Rectal smooth muscle tissue (tissue), 1 donor: ENCODE data around the gene METAP1D.
"Not testable (repeated sequence)": the region's sequence is repeated elsewhere in the genome, so short reads cannot be mapped to it uniquely, and the experiment has no call there.

Experiments
- H3K27ac ChIP-seq: one replicate; pipeline ENCODE4 v1.7.0; 2013; ENCODE audit warnings: low read depth, low read length, inconsistent platforms
- H3K27me3 ChIP-seq: one replicate; pipeline ENCODE4 v1.7.0; 2013; ENCODE audit warnings: low read length; ENCODE audit not compliant: control insufficient read depth, insufficient read depth
- H3K36me3 ChIP-seq: one replicate; pipeline ENCODE4 v1.7.0; 2013; ENCODE audit warnings: low read length; ENCODE audit not compliant: control insufficient read depth, insufficient read depth
- H3K4me1 ChIP-seq: one replicate; pipeline ENCODE4 v1.7.0; 2013; ENCODE audit warnings: low read length; ENCODE audit not compliant: control insufficient read depth, insufficient read depth
- H3K4me3 ChIP-seq: one replicate; pipeline ENCODE4 v1.7.0; 2013; ENCODE audit warnings: low read length
- H3K9ac ChIP-seq: one replicate; pipeline ENCODE4 v1.7.0; 2013; ENCODE audit warnings: low read length

Gene METAP1D

DNA sequence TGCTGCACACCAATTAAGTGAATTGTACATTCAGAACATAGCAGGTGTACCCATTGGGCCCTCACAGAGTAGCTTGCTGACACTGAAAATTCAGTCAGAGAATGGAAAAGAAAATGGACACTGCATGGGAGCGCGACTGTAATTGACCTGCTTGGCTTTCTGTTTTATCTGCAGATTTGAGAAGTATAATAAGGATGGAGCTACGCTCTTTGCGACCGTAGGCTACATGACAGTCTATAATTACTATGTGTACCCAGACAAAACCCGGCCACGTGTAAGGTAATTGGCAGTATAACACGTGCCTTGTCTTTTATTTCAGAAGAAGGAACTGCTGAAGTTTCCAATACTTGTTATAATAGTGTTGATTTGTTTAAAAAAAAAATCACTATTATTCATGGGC, 33.5 kb upstream of the METAP1D start:
- Histone ChIP-seq H3K27ac (no peak overlapping the region), H3K4me3 (no peak overlapping the region), H3K4me1 (no peaks in the 10 kb centered on the region), H3K27me3 (no peaks in the 10 kb centered on the region), H3K9ac (no peak overlapping the region), H3K36me3 (no peaks in the 10 kb centered on the region)

DNA sequence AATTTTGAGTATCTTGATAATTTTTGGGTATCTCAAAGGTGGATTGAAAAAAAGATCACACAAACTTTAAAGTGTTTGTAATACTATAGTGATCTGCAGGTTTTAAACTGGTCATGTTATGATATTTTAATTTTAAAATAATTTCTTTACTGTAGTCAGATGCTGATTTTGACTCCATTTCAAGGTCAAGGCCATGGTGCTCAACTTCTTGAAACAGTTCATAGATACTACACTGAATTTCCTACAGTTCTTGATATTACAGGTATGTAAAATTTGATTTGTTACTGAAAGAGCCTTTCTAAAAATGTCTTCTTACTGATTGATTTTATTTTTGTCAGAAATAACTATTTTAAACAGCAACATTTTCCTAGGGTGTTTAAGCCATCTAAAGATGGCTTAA, 33.1 kb upstream of the METAP1D start:
- Histone ChIP-seq H3K27ac (no peak overlapping the region), H3K4me3 (no peak overlapping the region), H3K9ac (no peak overlapping the region), H3K27me3 (no peaks in the 10 kb centered on the region), H3K36me3 (no peaks in the 10 kb centered on the region), H3K4me1 (no peaks in the 10 kb centered on the region)

DNA sequence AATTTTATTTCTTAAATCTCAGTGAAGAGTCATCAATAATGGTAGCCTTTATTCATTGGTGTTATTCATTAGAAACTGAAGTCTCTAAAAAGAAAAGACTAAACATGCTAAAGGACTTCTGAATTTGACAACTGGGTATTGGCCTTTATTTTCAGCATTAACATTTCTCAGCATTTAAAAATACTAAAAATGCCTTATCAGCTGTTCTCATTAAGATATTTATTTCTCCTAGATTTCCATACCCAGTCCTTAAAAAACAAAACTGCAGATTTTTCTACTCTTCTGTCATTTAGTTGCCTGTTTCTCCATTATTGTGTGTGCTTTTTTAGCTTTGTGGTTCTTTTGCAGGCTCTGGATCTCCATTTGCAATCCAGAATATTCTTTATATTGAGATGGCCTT, 31.2 kb upstream of the METAP1D start:
- H3K4me1 ChIP-seq: no peaks in the 10 kb centered on the region
- no peak overlapping the region for H3K4me3 ChIP-seq
- no peaks in the 10 kb centered on the region for H3K36me3 ChIP-seq
- no peak overlapping the region for H3K27ac ChIP-seq
- no peaks in the 10 kb centered on the region for H3K27me3 ChIP-seq
- no peak overlapping the region for H3K9ac ChIP-seq

DNA sequence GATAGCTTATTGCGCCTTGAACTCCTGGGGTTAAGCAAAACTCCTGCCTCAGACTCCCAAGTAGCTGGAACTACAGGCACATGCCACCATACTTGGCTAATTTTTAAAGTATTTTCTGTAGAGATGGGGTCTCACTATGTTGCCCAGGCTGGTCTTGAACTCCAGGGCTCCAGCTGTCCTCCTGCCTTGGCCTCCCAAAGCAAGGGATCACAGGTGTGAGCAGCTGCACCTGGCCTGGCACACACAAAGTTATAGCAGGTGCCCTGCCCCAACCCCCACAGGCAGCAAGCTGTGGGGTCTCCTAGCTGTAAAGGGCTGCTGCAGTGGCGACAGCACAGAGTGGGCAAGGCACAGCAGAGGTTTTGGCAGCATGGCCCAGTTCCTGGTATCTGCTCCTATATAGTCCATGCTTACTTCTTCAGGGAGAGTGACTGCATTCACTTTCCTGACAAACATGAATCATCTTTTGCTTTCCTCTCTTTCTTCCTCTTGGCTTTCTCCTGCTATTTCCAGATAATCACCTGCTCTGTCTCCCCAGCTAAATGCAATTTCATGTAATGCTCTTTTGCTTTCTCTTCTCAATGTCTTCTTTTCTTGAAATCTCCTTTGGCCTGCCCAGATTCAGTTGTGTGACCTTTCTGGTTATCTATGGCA, 27.3 kb upstream of the METAP1D start:
- Histone ChIP-seq H3K4me3 (no peak overlapping the region), H3K4me1 (no peaks in the 10 kb centered on the region), H3K36me3 (no peaks in the 10 kb centered on the region), H3K9ac (no peak overlapping the region), H3K27ac (no peak overlapping the region), H3K27me3 (no peaks in the 10 kb centered on the region)

DNA sequence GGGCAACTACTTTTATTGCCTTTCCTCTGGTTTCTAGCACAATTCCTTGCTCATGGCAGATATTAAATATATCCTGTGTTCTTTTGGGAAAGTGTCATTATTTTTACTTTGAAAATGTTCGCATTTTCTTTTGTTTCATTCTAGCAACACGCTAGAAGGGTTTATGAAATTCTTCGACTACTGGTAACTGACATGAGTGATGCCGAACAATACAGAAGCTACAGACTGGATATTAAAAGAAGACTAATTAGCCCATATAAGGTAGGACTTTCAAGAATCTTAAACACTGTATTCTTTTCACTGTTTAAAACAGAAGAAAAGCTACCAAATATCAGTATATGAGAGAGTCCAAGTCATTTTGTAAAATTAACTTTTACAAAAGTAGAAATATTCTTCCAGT, 20.6 kb upstream of the METAP1D start:
- no peak overlapping the region for H3K27ac ChIP-seq
- no peaks in the 10 kb centered on the region for H3K36me3 ChIP-seq
- H3K27me3 ChIP-seq: no peaks in the 10 kb centered on the region
- no peak overlapping the region for H3K4me3 ChIP-seq
- no peaks in the 10 kb centered on the region for H3K4me1 ChIP-seq
- no peak overlapping the region for H3K9ac ChIP-seq

DNA sequence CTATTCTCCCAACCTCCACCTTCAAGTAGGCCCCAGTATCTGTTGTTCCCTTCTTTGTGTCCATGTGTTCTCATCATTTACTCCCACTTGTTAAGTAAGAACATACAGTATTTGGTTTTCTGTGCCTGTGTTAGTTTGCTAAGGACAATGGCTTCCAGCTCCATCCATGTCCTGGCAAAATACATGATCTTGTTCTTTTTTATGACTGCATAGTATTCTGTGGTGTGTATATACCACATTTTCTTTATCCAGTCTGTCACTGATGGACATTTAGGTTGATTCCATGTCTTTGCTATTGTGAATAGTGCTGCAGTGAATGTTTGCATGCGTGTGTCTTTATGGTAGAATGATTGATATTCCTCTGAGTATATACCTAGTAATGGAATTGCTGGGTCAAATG, 15.8 kb upstream of the METAP1D start:
- H3K9ac ChIP-seq, H3K36me3 ChIP-seq, H3K4me1 ChIP-seq: not testable (repeated sequence)

DNA sequence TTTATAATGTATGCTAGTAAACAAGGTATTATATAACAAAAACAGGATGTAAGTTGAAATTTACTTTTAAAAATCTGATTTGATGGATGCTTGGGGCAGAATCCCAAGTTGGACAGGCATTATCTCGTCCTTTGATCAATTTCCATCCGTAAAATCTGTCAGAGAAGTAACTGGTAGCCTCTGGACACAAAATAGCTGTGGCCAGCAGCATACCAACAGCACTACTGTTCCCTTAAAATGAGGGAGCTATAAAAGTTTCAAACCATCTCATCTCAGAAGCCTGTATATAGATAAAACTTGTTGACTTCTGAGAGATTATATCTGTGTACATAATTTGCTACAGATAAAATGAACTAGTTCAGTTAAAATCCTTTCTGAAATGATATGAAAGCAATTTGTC, 14.7 kb upstream of the METAP1D start:
- no peaks in the 10 kb centered on the region for H3K36me3 ChIP-seq
- H3K27ac ChIP-seq: no peak overlapping the region
- no peaks in the 10 kb centered on the region for H3K27me3 ChIP-seq
- H3K9ac ChIP-seq: no peak overlapping the region
- H3K4me3 ChIP-seq: no peak overlapping the region
- no peaks in the 10 kb centered on the region for H3K4me1 ChIP-seq

More for the DNA sequence above, 15.8 kb upstream of the METAP1D start:
- not testable (repeated sequence) for H3K27me3 ChIP-seq, H3K4me3 ChIP-seq, H3K27ac ChIP-seq

DNA sequence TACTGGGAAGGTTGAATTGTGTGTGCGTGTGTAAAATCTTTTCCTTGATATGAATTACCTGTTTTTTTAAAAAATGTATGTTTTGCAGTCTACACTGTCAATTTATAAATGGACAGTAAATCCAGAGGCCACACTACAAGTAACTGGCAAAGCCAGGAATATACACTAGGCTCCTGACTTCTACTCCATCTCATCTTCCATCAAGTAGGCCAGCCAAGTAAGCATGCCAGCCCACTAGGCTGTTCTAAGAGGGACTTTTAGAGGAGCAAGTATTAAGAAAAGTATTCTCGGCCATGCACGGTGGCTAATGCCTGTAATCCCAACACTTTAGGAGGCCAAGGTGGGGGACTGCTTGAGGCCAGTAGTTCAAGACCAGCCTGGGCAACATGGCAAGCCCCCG, 13.0 kb upstream of the METAP1D start:
- no peaks in the 10 kb centered on the region for H3K4me1 ChIP-seq
- no peak overlapping the region for H3K27ac ChIP-seq
- no peak overlapping the region for H3K9ac ChIP-seq
- H3K4me3 ChIP-seq: no peak overlapping the region
- no peaks in the 10 kb centered on the region for H3K36me3 ChIP-seq
- H3K27me3 ChIP-seq: no peaks in the 10 kb centered on the region

DNA sequence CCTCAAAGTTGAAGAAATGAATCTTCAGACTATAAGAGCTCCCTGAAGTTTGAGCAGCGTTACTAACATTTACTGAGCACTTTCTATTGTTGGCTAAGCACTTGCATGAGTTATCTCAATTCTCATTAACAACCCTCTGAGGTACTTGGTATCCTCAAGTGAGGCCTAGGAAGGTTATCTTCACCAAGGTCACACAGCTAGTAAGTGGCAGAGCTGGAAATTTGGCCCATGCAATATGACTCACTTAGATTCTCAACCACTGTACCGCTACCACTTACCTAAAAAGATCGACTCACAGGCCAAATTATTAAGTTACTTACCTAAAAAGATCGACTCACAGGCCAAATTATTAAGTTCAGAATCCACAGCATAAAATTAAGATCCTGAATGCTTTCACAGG, 8.7 kb upstream of the METAP1D start:
- H3K27ac ChIP-seq: no peak overlapping the region
- H3K4me3 ChIP-seq: no peak overlapping the region
- no peak overlapping the region for H3K9ac ChIP-seq
- H3K4me1 ChIP-seq: no peaks in the 10 kb centered on the region
- H3K36me3 ChIP-seq: no peaks in the 10 kb centered on the region
- no peaks in the 10 kb centered on the region for H3K27me3 ChIP-seq

DNA sequence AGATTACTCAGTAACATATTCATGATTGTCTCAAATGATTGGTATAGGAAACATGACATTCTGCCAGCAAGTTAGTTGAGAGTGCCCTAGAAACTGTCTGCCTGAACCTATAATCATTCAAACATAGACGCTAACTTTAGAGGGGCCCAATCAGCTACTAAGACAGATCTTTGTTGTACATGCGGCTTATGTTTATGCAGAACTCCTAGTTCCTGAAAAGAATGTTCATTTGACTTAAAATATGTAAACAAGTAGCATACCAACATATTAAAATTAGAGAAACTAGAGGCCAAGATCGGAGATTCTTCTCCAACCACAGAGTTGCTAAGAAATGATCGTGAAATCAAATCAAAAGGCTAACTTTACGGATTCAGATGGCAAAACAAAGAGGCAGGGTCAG, 4.2 kb upstream of the METAP1D start:
- no peaks in the 10 kb centered on the region for H3K36me3 ChIP-seq
- no peak overlapping the region for H3K9ac ChIP-seq
- H3K27ac ChIP-seq: no peak overlapping the region
- H3K4me3 ChIP-seq: no peak overlapping the region
- H3K27me3 ChIP-seq: no peaks in the 10 kb centered on the region
- peaks cover 5% of the 10 kb centered on the region for H3K4me1 ChIP-seq

DNA sequence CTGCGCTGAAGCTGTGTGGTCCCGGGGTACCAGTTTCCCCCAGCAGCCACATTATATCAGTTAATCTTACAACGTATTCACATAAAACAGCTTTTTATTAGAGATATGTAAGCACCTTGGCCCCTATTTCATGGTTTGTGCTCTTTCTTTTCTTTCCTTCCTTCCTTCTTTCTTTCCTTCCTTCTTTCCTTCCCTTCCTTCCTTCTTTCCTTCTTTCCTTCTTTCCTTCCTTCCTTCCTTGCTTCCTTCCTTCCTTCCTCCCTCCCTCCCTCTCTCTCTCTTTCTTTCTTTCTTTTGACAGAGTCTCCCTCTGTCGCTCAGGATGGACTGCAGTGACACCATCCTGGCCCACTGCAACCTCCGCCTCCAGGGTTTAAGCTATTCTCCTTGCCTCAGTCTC, 3.7 kb upstream of the METAP1D start:
- H3K4me1 ChIP-seq: peaks cover 5% of the 10 kb centered on the region
- no peaks in the 10 kb centered on the region for H3K36me3 ChIP-seq
- H3K27ac ChIP-seq: no peak overlapping the region
- H3K9ac ChIP-seq: no peak overlapping the region
- H3K4me3 ChIP-seq: no peak overlapping the region
- no peaks in the 10 kb centered on the region for H3K27me3 ChIP-seq

DNA sequence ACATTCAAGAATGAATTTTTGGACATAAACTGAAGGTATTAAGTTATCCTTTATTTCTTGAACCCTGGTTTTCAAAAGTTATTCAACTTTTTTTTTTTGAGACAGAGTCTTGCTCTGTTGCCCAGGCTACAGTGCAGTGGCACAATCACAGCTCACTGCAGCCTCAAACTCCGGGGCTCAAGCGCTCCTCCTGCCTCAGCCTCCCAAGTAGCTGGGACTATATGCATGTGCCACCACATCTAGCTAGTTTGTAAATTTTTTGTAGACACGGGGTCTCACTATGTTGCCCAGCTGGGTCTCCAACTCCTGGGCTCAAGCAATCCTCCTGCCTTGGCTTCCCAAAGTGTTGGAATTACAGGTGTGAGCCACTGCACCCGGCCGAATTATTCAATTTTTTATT, 2.7 kb upstream of the METAP1D start:
- H3K9ac ChIP-seq, H3K27me3 ChIP-seq, H3K36me3 ChIP-seq, H3K4me1 ChIP-seq, H3K27ac ChIP-seq, H3K4me3 ChIP-seq: not testable (repeated sequence)

DNA sequence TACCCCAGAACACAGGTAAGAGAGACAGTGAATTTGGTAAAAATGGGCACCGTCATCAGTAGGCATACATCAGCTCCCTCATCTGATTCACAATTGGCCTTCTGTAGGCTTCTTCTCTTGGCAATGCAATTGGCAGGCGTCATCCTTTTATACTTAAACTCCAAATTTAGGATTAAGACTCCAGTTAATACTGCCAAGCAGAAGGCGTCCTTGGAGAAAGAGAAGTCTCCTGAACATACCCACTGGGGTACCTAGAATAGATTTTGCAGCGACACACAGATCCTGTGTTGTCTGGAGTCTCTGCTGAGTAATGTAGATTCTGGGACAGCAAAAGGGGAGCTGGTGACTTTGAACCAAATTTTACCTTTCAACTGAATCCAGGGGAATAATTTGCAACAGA, 592 bp upstream of the METAP1D start:
- Histone ChIP-seq H3K4me3 (peak overlapping the region; percentile 99), H3K36me3 (no peaks in the 10 kb centered on the region), H3K27me3 (no peaks in the 10 kb centered on the region), H3K4me1 (peaks cover 5% of the 10 kb centered on the region), H3K27ac (no peak overlapping the region), H3K9ac (no peak overlapping the region)
